ENCODE measurements around the gene TBC1D8. TPM values are rescaled to one million over a fixed set of nuclear protein-coding genes. Genes with fewer than 3 reads are reported as not detected.
A peak's percentile ranks its signal among the peaks of the same experiment; 100 is the strongest.

The TBC1D8 gene
- total and polyA plus RNA-seq, 2 of the 13 experiments (the other 11 are each of a cell fraction or from before 2014, with no cell fraction given), result 45.1 to 95.4 TPM

DNA sequence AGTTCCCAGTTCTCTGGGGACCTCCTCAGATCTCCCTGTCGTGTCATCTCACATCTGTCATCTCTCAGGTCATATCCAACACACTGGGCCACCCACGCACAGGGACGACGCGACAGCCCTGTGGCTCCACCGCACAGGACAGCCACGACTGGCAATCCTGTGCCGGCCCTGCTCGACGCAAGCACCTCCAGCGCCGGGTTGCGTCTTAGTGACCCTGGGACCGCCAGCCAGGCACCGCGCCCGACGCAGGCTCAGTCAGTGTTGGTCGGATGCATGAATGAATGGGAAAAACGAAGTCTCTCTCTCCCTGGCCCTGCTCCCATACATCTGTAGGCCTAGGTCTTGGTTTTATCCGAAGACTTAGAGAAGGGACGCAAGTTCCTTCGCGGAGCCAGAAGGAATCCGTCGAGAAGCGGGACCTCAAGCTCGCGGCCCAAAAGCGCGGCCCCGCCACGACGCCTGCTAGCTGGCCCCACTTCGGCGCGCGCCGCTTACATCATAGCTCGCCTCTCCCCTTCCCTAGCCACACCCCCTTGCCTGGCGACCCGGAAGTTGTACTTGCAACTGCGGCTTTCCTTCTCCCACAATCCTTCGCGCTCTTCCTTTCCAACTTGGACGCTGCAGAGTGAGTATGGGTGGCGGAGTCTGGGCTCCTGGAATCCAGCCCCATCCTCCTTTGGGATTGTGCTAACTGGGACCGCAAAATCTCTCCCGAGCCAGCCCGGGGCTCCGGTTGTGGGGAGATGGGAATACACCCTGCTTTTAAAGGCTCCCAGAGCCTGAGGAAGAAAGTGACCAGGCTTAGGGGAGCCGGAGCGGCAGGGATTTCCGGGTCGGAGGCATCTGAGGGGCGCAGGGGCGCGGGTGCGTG lies 149.3 kb downstream of the TBC1D8 start, which contains the start of gene RPL31 (continued):
- TF ChIP-seq MED13 (CRISPR knock-in tag; IDR thresholded peaks at IDR 0.05) (peak; percentile 88), ZNF556 (CRISPR knock-in tag; IDR thresholded peaks at IDR 0.05; ENCODE audit: borderline replicate concordance) (peak; percentile 94; the same call in 1 of the 2 replicates), ZNF777 (CRISPR knock-in tag; IDR thresholded peaks at IDR 0.05) (peak; percentile 79), AHR (CRISPR knock-in tag; IDR thresholded peaks at IDR 0.05) (peak; percentile 96), ZFP36L2 (CRISPR knock-in tag; IDR thresholded peaks at IDR 0.05) (peak; percentile 89), HDAC2 (CRISPR knock-in tag; IDR thresholded peaks at IDR 0.05) (peak; percentile 93), FOSL1 (CRISPR knock-in tag; IDR thresholded peaks at IDR 0.05; ENCODE audit: borderline replicate concordance) (0 out of 2 replicates have a peak, but pooled peaks have one; percentile 43), ZNF737 (CRISPR knock-in tag; IDR thresholded peaks at IDR 0.05; ENCODE audit: borderline replicate concordance) (peak; percentile 73; the same call in 1 of the 2 replicates), FOSL2 (CRISPR knock-in tag; IDR thresholded peaks at IDR 0.05) (peak; percentile 67), ZNF501 (CRISPR knock-in tag; IDR thresholded peaks at IDR 0.05) (peak; percentile 99), RARG (CRISPR knock-in tag; IDR thresholded peaks at IDR 0.05; ENCODE audit: low read depth) (no peak), ZNF512 (CRISPR knock-in tag; IDR thresholded peaks at IDR 0.05) (peak; percentile 85; the same call in 1 of the 2 replicates), MAFK (conservative IDR thresholded peaks at IDR 0.05 in 1 of 2, IDR thresholded peaks at IDR 0.05 in 1 of 2; ENCODE audit: low read length in 2 of 2) (no peak), IRF1 (CRISPR knock-in tag; IDR thresholded peaks at IDR 0.05; ENCODE audit: low read depth) (peak; percentile 98), ZKSCAN8 (CRISPR knock-in tag; IDR thresholded peaks at IDR 0.05; ENCODE audit: borderline replicate concordance) (peak; percentile 62; the same call in 1 of the 2 replicates), ZBTB10 (CRISPR knock-in tag; IDR thresholded peaks at IDR 0.05; ENCODE audit: borderline replicate concordance) (peak; percentile 72), SPEN (CRISPR knock-in tag; IDR thresholded peaks at IDR 0.05; ENCODE audit: low read depth) (peak; percentile 100), CCDC6 (CRISPR knock-in tag; IDR thresholded peaks at IDR 0.05) (peak; percentile 97)
- TF ChIP-seq, protein P1, sequence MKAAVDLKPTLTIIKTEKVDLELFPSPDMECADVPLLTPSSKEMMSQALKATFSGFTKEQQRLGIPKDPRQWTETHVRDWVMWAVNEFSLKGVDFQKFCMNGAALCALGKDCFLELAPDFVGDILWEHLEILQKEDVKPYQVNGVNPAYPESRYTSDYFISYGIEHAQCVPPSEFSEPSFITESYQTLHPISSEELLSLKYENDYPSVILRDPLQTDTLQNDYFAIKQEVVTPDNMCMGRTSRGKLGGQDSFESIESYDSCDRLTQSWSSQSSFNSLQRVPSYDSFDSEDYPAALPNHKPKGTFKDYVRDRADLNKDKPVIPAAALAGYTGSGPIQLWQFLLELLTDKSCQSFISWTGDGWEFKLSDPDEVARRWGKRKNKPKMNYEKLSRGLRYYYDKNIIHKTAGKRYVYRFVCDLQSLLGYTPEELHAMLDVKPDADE (CRISPR knock-in tag; IDR thresholded peaks at IDR 0.05), result peak; percentile 78; the same call in 1 of the 2 replicates
- TF ChIP-seq, protein P2, sequence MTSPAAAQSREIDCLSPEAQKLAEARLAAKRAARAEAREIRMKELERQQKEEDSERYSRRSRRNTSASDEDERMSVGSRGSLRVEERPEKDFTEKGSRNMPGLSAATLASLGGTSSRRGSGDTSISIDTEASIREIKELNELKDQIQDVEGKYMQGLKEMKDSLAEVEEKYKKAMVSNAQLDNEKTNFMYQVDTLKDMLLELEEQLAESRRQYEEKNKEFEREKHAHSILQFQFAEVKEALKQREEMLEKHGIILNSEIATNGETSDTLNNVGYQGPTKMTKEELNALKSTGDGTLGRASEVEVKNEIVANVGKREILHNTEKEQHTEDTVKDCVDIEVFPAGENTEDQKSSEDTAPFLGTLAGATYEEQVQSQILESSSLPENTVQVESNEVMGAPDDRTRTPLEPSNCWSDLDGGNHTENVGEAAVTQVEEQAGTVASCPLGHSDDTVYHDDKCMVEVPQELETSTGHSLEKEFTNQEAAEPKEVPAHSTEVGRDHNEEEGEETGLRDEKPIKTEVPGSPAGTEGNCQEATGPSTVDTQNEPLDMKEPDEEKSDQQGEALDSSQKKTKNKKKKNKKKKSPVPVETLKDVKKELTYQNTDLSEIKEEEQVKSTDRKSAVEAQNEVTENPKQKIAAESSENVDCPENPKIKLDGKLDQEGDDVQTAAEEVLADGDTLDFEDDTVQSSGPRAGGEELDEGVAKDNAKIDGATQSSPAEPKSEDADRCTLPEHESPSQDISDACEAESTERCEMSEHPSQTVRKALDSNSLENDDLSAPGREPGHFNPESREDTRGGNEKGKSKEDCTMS (CRISPR knock-in tag; conservative IDR thresholded peaks at IDR 0.05), result no peak; the same call in none of the 2 replicates

Measured in HepG2 (cell line).